ENCODE data around the gene HMGN4.
A peak's percentile ranks its signal among the peaks of the same experiment; 100 is the strongest.

The HMGN4 gene

DNA sequence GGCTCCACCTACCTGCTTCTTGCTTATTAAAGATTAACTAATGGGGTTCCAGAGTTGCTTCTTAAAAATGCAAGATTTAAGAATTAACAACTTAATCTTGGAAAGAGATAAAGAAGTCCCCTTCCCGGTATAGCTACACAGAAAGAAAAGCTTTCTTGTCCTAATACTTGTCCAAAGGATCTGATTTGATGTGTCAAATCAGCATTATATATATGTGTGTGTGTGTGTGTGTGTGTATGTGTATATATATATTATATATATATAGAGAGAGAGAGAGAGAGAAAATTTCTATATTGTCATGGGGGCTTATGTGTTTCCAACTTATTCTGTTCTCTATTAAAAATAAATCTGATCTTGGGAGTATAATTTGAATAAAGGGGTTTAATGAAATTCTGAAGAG lies 4.6 kb upstream of the HMGN4 start:
- Histone ChIP-seq H2BK120ac (ENCODE audit: low read depth, low read length) (no peak overlapping the region), H2BK12ac (ENCODE audit: low read length in 2 of 2) (no peak overlapping the region), H3K27ac (ENCODE audit: low read length, poor library complexity, severe bottlenecking) (peak overlapping the region; percentile 100), H3K4me3 (ENCODE audit: insufficient read depth in 1 of 2, low read depth in 1 of 2, low read length in 2 of 2) (peak overlapping the region in 1 of 2 experiments; percentile 85), H3K9ac (ENCODE audit: low read length) (peak overlapping the region; percentile 84), H2AK5ac (ENCODE audit: low read length, severe bottlenecking) (no peak overlapping the region), H2AFZ (ENCODE audit: low read depth, low read length) (no peak overlapping the region), H3K9me3 (ENCODE audit: control insufficient read depth, low read length) (no peaks in the 10 kb centered on the region), H3K18ac (ENCODE audit: low read depth in 1 of 2, low read length in 2 of 2) (no peak overlapping the region), H3K4ac (ENCODE audit: low read depth in 1 of 2, low read length in 2 of 2) (no peak overlapping the region), H3K36me3 (ENCODE audit: control insufficient read depth in 1 of 2, insufficient read depth in 2 of 2, low read depth in 1 of 2, low read length in 2 of 2) (no peaks in the 10 kb centered on the region), H3K23ac (ENCODE audit: low read length in 2 of 2) (no peak overlapping the region), H2BK5ac (ENCODE audit: low read depth, low read length, poor library complexity, severe bottlenecking) (peak overlapping the region; percentile 67), H3K4me2 (ENCODE audit: low read length, poor library complexity, severe bottlenecking) (no peak overlapping the region), H4K8ac (ENCODE audit: low read length) (no peak overlapping the region), H4K91ac (ENCODE audit: low read length) (no peak overlapping the region), H3K4me1 (ENCODE audit: control insufficient read depth, insufficient read depth, low read depth, low read length) (peaks cover 7% of the 10 kb centered on the region), H2BK15ac (ENCODE audit: low read depth, poor library complexity, severe bottlenecking) (no peak overlapping the region), H3K14ac (ENCODE audit: low read length in 2 of 2) (no peak overlapping the region), H3K79me1 (replicated peaks; ENCODE audit: low read length, poor library complexity, severe bottlenecking) (no peaks in the 10 kb centered on the region), H3K27me3 (ENCODE audit: control insufficient read depth in 1 of 2, insufficient read depth in 1 of 2, low read length in 2 of 2) (no peaks in the 10 kb centered on the region)
- no CpG with 5 or more reads among the region's 1 CpG for WGBS
- DNase-seq = no peak

DNA sequence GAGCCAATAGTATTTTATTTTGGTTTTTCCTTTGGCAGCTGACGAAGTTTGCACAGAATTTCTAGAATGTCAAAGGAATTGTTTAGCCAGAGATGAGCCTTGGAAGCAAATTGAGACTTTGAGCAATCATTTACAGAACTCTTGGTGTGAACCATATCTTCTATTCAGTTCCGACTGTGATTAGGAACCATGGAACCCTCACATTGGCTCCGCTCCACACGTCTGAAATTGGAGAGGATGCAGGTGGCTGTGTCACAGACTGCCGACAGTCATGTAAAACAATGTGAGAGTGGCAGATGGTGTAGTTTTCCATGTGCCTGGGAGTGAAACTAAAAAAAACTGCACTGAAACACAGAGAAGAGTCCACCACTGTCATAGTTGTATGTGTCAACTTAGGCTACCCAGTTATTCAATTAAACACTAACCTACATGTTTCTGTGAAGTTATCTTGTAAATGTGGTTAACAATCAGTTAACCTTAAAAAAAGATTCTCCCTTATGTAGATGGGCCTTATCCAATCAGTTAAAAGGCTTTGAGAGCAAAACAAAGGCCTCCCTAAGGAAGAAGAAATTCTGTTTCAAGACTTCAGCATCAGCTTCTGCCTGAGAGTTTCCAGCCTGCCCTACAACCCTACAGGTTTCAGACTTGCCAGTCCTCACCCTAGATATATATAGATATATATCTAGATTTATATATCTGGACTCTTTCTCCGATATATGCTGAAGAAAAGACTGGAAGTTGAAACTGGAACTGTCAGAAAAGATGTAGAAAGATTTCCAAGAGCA lies 3.3 kb upstream of the HMGN4 start:
- H4K91ac ChIP-seq (ENCODE audit: low read length) = no peak overlapping the region
- peak overlapping the region; percentile 89 for H2BK5ac ChIP-seq (ENCODE audit: low read depth, low read length, poor library complexity, severe bottlenecking)
- H3K4me1 ChIP-seq (ENCODE audit: control insufficient read depth, insufficient read depth, low read depth, low read length) = peaks cover 10% of the 10 kb centered on the region
- no peaks in the 10 kb centered on the region for H3K79me1 ChIP-seq (replicated peaks; ENCODE audit: low read length, poor library complexity, severe bottlenecking)
- H2BK15ac ChIP-seq (ENCODE audit: low read depth, poor library complexity, severe bottlenecking) = no peak overlapping the region
- no peaks in the 10 kb centered on the region for H3K27me3 ChIP-seq (ENCODE audit: control insufficient read depth in 1 of 2, insufficient read depth in 1 of 2, low read length in 2 of 2)
- H3K14ac ChIP-seq (ENCODE audit: low read length in 2 of 2) = no peak overlapping the region
- H3K9ac ChIP-seq (ENCODE audit: low read length) = no peak overlapping the region
- no peak overlapping the region for H4K8ac ChIP-seq (ENCODE audit: low read length)
- no peak overlapping the region for H3K4me3 ChIP-seq (ENCODE audit: insufficient read depth in 1 of 2, low read depth in 1 of 2, low read length in 2 of 2)
- no peak for DNase-seq
- H3K4me2 ChIP-seq (ENCODE audit: low read length, poor library complexity, severe bottlenecking) = no peak overlapping the region
- H3K18ac ChIP-seq (ENCODE audit: low read depth in 1 of 2, low read length in 2 of 2) = peak overlapping the region in 1 of 2 experiments; percentile 21
- H2BK12ac ChIP-seq (ENCODE audit: low read length in 2 of 2) = no peak overlapping the region
- H3K9me3 ChIP-seq (ENCODE audit: control insufficient read depth, low read length) = no peaks in the 10 kb centered on the region
- H2AFZ ChIP-seq (ENCODE audit: low read depth, low read length) = no peak overlapping the region
- 91% methylated on average over 6 of the region's 6 CpGs for WGBS
- H2AK5ac ChIP-seq (ENCODE audit: low read length, severe bottlenecking) = no peak overlapping the region
- no peak overlapping the region for H2BK120ac ChIP-seq (ENCODE audit: low read depth, low read length)
- no peak overlapping the region for H3K4ac ChIP-seq (ENCODE audit: low read depth in 1 of 2, low read length in 2 of 2)
- peaks cover 1 to 4% of the 10 kb centered on the region in 2 experiments for H3K36me3 ChIP-seq (ENCODE audit: control insufficient read depth in 1 of 2, insufficient read depth in 2 of 2, low read depth in 1 of 2, low read length in 2 of 2)
- H3K23ac ChIP-seq (ENCODE audit: low read length in 2 of 2) = no peak overlapping the region
- H3K27ac ChIP-seq (ENCODE audit: low read length, poor library complexity, severe bottlenecking) = peak overlapping the region; percentile 98

DNA sequence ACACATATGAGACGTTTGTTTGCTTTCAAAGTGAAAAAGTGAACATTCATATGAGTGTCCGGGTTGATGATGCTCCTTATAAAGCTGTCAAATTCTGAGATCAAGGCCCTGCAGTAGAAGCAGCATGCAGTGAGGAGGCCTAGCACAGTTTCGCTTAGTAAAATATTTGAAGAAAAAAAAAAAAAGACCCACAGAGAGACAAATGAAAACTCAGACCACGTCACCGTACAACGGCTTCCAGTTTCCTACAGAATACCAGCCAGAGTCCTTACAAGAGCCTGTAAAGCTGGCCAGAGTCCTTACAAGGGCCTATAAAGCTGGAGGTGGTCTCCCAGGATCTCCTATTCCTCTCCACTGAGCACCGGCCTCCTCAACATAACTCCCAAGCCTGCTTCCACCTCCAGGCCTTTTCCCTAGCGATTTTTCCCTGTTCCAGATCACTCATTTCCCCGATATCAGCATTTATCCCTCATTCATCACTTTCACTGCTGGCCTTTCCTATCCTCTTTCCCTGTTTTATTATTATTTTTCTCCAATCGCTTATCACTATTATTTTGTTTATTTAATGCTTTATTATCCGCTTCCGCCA lies 1.5 kb upstream of the HMGN4 start:
- 9% methylated on average over 12 of the region's 12 CpGs for WGBS
- Histone ChIP-seq H4K8ac (ENCODE audit: low read length) (peak overlapping the region; percentile 82), H2BK12ac (ENCODE audit: low read length in 2 of 2) (peak overlapping the region in 1 of 2 experiments; percentile 39), H3K18ac (ENCODE audit: low read depth in 1 of 2, low read length in 2 of 2) (peak overlapping the region; percentile 26 to 42), H3K4ac (ENCODE audit: low read depth in 1 of 2, low read length in 2 of 2) (peak overlapping the region in 1 of 2 experiments; percentile 45), H3K36me3 (ENCODE audit: control insufficient read depth in 1 of 2, insufficient read depth in 2 of 2, low read depth in 1 of 2, low read length in 2 of 2) (peaks cover 6 to 11% of the 10 kb centered on the region in 2 experiments), H4K91ac (ENCODE audit: low read length) (no peak overlapping the region), H3K9me3 (ENCODE audit: control insufficient read depth, low read length) (no peaks in the 10 kb centered on the region), H3K9ac (ENCODE audit: low read length) (peak overlapping the region; percentile 98), H3K4me1 (ENCODE audit: control insufficient read depth, insufficient read depth, low read depth, low read length) (peaks cover 10% of the 10 kb centered on the region), H3K23ac (ENCODE audit: low read length in 2 of 2) (no peak overlapping the region), H2AFZ (ENCODE audit: low read depth, low read length) (peak overlapping the region; percentile 53), H3K27ac (ENCODE audit: low read length, poor library complexity, severe bottlenecking) (peak overlapping the region; percentile 98), H2BK5ac (ENCODE audit: low read depth, low read length, poor library complexity, severe bottlenecking) (peak overlapping the region; percentile 92), H3K4me3 (ENCODE audit: insufficient read depth in 1 of 2, low read depth in 1 of 2, low read length in 2 of 2) (peak overlapping the region in 1 of 2 experiments; percentile 92), H3K27me3 (ENCODE audit: control insufficient read depth in 1 of 2, insufficient read depth in 1 of 2, low read length in 2 of 2) (no peaks in the 10 kb centered on the region), H3K14ac (ENCODE audit: low read length in 2 of 2) (no peak overlapping the region), H3K4me2 (ENCODE audit: low read length, poor library complexity, severe bottlenecking) (peak overlapping the region; percentile 58), H2BK120ac (ENCODE audit: low read depth, low read length) (peak overlapping the region; percentile 61), H2BK15ac (ENCODE audit: low read depth, poor library complexity, severe bottlenecking) (peak overlapping the region; percentile 90), H2AK5ac (ENCODE audit: low read length, severe bottlenecking) (peak overlapping the region; percentile 1), H3K79me1 (replicated peaks; ENCODE audit: low read length, poor library complexity, severe bottlenecking) (peaks cover 2% of the 10 kb centered on the region)
- peak; percentile 82 for DNase-seq

DNA sequence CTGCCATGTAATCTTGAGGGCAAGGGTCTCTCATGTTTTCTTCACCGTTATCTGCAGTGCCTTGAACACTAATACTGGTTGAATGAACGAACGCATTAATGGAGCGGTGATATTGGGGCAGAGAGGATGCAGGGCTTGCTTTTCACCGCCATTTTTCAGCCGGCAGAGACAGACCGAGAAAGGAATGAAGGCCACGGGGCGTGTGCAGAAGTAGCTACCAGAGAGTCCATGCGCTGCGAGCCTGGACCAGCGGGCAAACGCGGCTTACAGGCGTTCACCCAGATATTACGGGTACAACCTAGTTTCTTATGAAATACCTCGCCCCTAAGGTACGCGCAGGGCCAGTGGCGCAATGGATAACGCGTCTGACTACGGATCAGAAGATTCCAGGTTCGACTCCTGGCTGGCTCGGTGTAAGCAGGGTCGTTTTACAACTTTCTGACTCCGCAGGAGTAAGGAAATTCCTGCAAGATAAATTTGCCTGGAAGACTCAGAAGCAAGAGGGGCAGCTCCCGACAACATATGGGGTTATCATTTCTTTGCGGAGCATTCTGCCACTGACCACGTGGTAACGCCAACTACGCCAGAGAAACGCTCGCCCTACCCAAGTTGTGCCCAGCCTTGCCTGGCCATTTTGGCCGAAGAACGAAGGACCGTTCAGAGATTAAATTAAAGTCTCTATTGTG lies 863 bp upstream of the HMGN4 start:
- Histone ChIP-seq H3K14ac (ENCODE audit: low read length in 2 of 2) (no peak overlapping the region), H2BK12ac (ENCODE audit: low read length in 2 of 2) (no peak overlapping the region), H3K4ac (ENCODE audit: low read depth in 1 of 2, low read length in 2 of 2) (no peak overlapping the region), H3K27ac (ENCODE audit: low read length, poor library complexity, severe bottlenecking) (peak overlapping the region; percentile 98), H3K36me3 (ENCODE audit: control insufficient read depth in 1 of 2, insufficient read depth in 2 of 2, low read depth in 1 of 2, low read length in 2 of 2) (peaks cover 6 to 13% of the 10 kb centered on the region in 2 experiments), H2AFZ (ENCODE audit: low read depth, low read length) (peak overlapping the region; percentile 15), H3K9me3 (ENCODE audit: control insufficient read depth, low read length) (no peaks in the 10 kb centered on the region), H3K9ac (ENCODE audit: low read length) (peak overlapping the region; percentile 98), H2AK5ac (ENCODE audit: low read length, severe bottlenecking) (peak overlapping the region; percentile 1), H4K8ac (ENCODE audit: low read length) (no peak overlapping the region), H4K91ac (ENCODE audit: low read length) (no peak overlapping the region), H2BK120ac (ENCODE audit: low read depth, low read length) (no peak overlapping the region), H3K4me2 (ENCODE audit: low read length, poor library complexity, severe bottlenecking) (peak overlapping the region; percentile 58), H3K79me1 (replicated peaks; ENCODE audit: low read length, poor library complexity, severe bottlenecking) (peaks cover 2% of the 10 kb centered on the region), H3K23ac (ENCODE audit: low read length in 2 of 2) (no peak overlapping the region), H2BK15ac (ENCODE audit: low read depth, poor library complexity, severe bottlenecking) (no peak overlapping the region), H3K27me3 (ENCODE audit: control insufficient read depth in 1 of 2, insufficient read depth in 1 of 2, low read length in 2 of 2) (no peaks in the 10 kb centered on the region), H3K18ac (ENCODE audit: low read depth in 1 of 2, low read length in 2 of 2) (peak overlapping the region in 1 of 2 experiments; percentile 65), H3K4me3 (ENCODE audit: insufficient read depth in 1 of 2, low read depth in 1 of 2, low read length in 2 of 2) (peak overlapping the region; percentile 47 to 92), H2BK5ac (ENCODE audit: low read depth, low read length, poor library complexity, severe bottlenecking) (peak overlapping the region; percentile 92), H3K4me1 (ENCODE audit: control insufficient read depth, insufficient read depth, low read depth, low read length) (peaks cover 10% of the 10 kb centered on the region)
- under 1% methylated on average over 37 of the region's 37 CpGs for WGBS
- DNase-seq = peak; percentile 91
